Endothelial cell of hepatic sinusoid (primary cell): Measurements from ENCODE around the gene LRRIQ3.
"Not testable (repeated sequence)": the region's sequence is repeated elsewhere in the genome, so short reads cannot be mapped to it uniquely, and the experiment has no call there.

Experiments
- in situ Hi-C: cut with HindIII; loops from 2 replicates; pipeline ENCODE4 v1.10.0; 2017; ENCODE audit warnings: low sequenced_read_pairs

Gene LRRIQ3, protein sequence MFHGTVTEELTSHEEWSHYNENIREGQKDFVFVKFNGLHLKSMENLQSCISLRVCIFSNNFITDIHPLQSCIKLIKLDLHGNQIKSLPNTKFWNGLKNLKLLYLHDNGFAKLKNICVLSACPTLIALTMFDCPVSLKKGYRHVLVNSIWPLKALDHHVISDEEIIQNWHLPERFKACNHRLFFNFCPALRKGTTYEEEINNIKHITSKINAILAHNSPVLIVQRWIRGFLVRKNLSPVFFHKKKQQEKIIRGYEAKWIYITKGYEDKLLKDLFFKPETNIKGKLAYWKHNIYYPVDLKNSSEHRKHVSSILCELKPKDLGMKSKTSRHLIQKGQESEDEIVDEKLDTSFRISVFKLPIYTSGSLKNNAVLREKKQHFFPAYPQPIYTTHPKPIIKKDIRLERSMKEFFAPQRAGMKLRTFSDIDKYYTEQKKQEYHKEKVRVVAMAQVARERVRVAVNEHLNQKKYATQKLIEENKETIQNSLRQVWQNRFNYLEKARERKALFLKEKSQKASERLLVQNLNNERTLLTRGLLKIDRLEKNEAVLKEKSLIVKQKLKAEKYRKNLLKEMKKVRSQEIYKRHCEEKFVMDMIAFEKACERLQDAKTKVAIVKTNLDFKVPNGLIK

DNA sequence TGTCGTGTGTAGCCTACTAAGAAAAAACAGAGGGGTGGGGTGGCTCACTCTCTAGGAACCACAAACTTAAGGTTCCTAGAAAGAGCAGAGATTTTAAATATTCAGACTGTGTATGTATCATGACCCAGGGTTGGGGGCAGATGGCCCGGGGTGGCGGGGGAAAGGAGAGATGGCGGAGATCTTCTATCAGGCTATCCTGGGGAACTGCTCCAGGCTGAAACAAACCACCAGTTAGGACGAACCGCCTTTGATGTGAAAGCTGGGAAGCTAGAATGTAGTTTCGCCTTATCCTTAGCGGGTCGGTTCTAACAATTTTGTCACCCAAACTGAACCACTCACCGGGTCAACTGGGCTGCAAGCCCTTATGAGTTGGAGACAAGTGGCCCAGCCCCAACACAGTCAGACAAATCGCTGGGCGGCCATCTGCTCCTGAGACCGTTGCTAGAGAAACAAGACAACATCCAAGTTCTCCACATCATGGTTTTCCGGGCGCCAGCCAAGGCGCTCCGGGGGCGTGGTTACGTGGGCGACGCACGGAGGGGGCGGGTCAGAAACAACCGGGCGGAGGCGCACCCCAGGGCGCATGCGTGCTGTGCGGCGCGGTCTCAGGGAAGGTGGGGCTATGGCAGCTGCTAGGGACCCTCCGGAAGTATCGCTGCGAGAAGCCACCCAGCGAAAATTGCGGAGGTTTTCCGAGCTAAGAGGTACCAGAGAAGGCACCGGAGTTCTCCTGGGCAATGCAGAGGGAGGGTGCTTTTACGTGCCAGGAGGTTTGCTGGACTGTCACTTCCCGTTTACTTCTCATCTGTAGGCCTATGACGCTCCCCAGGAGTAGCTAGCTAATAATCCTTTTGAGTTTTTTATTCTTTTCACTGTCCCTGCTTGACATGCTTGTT is at the start of gene LRRIQ3, which contains the start of gene FPGT:
Gene LRRIQ3 (minus strand): TSS at position 520 of the 896 bp plus-strand sequence. CDS start 14,492 bp downstream, outside the sequence.
Gene FPGT (plus strand): TSS at position 586 of the 896 bp plus-strand sequence. CDS start 37 bp downstream, at position 623.
- in situ Hi-C loops: no loop called here

GRCh38 chr1:74246315-74246714 is 48.3 kb upstream of the LRRIQ3 start:
- in situ Hi-C loops: no loop called here

DNA sequence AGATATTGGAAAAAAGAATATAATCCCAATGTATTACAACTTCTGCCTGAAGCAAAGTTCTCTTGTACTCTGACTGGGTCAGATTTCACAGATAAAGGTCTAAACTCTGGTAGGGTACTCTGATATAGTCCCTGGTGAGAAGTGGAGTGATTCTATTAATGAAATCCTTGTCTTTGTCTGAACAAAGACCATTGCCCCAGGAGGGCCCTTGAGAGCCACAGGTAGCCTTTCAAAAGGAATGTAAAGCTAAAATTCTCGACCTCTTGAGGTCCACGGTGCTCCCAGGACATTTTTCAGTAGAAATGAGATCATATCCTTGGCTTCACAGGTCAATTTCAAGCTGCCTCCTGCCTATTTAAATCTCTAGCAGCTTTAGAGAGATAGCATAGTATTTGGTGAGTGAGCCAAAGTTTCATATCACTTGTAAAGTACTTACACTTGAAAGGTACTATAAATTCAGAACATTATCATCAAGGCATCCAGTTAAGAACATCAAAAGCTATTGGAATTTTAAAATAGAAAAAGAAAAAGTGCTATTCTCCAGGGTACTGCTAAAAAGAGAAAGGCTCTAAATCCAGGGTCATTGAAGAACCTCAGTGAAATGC is 47.3 kb upstream of the LRRIQ3 start:
- in situ Hi-C loops: no loop called here

DNA sequence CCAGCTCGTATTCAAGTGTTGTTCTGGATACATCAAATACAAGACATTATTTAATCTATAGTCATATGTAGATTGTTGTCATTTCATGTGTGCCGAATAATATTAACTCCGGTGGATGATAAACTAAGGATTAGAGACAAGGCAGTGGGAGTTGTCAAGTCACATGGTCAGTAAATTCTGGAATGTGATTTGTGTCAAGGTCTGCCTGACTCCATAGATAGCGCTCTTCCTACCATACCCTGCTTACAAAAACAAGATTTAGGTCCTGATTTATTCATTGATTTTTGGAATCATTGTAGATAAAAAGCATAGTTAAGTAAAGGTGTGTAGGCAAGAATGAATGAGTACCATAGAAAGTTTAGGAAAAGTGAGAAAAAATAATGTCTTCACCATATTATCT is 39.8 kb upstream of the LRRIQ3 start:
- in situ Hi-C loops: no loop called here

- in situ Hi-C loops: no loop called here
Observed at GRCh38 chr1:74237035-74237434, 39.1 kb upstream of the LRRIQ3 start.

DNA sequence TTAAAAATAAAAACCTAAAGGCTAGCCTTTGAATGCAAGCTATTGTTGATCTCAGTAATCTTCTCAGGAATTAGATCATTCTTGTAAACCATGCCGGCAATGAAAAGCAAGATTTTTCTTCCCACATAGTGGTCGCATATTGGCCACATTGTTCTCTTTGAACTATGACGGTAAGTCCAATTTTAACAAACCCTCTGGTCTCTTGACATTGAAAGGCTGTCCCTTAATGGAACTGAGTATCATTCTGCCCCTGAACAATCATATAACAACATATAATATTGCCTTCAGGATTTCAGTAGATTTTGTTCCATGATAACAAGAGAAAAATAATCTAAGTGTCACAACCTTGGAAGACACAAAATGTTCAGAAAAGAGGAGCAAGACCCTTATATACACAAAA is 38.5 kb upstream of the LRRIQ3 start:
- in situ Hi-C loops: no loop called here

DNA sequence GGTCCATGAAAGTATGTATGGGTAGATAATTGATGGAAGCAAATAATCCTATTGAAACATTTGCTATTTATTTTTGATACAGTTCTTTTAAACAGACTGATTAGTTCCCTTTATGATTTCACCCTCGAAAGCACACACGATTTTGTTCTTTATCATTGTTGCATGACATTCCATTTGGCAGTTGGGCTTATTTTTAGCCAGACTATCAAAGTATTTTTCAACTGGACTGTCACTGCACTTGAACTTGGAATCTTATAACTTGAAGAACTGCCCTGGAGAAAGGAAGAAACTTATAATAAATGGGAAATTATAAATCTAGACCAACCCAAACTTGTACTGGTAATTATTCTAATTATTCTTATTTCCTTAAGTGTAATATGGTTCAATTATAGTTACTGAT is 37.2 kb upstream of the LRRIQ3 start, which contains the start of gene TNNI3K:
Gene TNNI3K (plus strand): TSS at position 235 of the 400 bp plus-strand sequence. CDS start 65 bp downstream, at position 300.
- in situ Hi-C loops: no loop called here

- in situ Hi-C loops: no loop called here
Observed at GRCh38 chr1:74223453-74223852, 25.5 kb upstream of the LRRIQ3 start.

GRCh38 chr1:74222701-74223100 is 24.7 kb upstream of the LRRIQ3 start:
- in situ Hi-C loops: no loop called here

- in situ Hi-C loops: no loop called here
Observed at GRCh38 chr1:74215229-74215628, 17.3 kb upstream of the LRRIQ3 start.

- in situ Hi-C loops: no loop called here
Observed at GRCh38 chr1:74205266-74205665, 7.3 kb upstream of the LRRIQ3 start.

DNA sequence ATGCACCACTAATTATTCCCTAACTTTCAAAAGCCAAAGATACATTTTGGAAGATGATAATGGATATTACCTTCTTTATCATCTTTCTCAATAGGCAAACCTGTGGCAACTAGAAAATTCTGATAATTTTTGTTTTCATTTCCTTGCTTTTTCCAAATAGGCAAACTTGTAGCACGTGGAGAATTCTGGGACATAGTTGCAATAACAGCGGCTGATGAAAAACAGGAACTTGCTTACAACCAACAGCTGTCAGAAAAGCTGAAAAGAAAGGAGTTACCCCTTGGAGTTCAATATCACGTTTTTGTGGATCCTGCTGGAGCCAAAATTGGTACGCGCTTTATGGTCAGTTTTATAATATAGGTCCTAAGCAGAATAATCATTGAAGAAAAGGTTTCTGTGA is 1.5 kb upstream of the LRRIQ3 start:
- in situ Hi-C loops: no loop called here

DNA sequence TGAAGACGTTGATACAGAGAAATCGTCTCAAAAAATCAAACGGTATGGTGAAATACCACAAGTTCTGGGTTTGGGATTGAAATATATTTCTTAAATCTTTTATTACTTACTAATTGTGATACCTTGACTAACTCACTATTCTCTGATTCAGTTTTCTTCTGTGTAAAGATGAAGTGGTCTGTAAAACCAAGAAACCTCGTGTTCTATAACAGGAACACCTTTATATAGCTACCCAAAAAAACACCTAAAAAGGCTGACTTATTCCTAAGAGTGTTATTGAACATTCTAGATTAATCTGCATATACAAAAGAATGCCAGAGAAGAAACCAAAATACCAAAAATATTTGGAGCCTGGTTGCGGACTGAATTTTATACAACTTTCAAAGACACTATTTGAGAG is 721 bp downstream of the LRRIQ3 start:
- in situ Hi-C loops: no loop called here

GRCh38 chr1:74195339-74195738 is 2.6 kb downstream of the LRRIQ3 start:
- in situ Hi-C loops: no loop called here

DNA sequence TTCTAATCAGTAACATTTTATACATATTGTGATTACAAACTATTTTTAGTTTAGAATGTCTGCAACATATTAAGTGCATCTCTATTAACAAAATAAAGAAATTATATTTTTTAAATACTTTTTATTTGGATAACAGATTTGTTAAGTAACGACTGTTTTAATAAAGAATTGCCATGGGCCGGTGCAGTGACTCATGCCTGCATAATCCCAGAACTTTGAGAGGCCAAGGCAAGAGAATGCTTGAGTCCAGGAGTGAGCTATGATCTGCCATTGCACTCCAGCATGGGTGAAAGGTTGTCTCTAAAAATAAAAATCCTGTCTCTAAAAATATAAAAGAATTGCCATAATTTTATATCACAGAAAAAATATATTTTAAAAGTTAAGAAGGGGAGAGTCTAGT is 4.1 kb downstream of the LRRIQ3 start:
- in situ Hi-C loops: no loop called here

DNA sequence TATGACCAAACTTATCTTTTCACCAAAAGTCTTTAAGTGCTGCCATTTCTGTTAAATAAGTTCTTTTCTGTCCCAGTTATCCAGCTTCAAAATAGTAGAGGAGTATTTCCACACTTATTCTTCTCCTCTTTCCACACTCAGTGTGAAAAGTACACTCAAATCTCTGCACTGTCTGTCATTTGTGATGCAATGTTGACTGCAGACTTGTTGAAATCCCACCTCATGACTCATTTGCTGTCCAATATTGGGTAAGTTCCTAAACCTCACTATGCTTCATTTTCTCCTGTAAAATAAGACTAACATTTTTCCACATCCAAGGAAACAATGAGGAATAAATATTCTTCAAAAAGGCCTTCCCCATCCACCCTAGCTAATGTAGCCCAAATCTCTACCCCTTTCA is 17.5 kb downstream of the LRRIQ3 start:
- in situ Hi-C loops: no loop called here

GRCh38 chr1:74174423-74174822 is 23.6 kb downstream of the LRRIQ3 start:
- in situ Hi-C loops: not testable (repeated sequence)

- in situ Hi-C loops: no loop called here
Observed at GRCh38 chr1:74162333-74162732, 35.6 kb downstream of the LRRIQ3 start.

GRCh38 chr1:74161497-74161896 is 36.5 kb downstream of the LRRIQ3 start:
- in situ Hi-C loops: no loop called here

DNA sequence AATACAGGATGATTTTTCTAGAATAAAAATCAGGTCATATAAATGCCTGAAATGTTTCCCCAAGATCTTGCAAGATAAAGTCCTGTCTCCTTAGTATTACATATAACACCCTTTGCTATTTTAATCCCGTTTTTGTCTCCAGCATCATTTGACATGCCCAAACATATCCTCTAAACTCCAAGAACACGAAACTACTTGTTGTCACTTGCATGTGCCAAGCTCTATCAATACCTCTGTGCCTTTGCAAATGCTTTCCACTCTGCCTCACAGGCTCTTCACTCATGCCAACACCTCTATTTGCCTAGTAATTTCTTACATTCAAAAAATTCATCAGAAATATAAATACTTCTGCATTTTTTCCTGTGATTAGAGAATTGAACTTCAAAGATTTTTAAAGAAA is 37.9 kb downstream of the LRRIQ3 start:
- in situ Hi-C loops: no loop called here

DNA sequence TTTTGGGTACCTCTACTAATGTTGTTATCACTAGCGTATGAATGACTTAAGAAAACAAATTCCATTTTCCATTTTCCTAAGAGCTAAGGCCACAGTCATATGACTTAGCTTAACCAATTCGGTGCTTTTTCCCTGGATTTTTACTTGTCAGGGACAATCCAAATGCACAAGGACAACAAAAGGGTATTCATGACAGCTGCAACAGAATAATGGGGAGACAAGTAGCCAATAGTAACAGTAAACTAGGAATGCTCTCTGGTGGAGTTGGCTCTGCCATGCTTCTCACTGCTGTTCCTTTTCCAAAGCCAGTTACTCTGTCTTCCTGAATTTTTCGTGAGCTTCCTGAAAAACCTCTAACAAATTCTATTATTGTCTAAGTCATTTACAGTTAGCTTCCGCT is 52.9 kb downstream of the LRRIQ3 start:
- in situ Hi-C loops: no loop called here
